Skeletal muscle tissue (tissue), 4 donors: ENCODE data around the gene PTGIS. TPM values are rescaled to one million over a fixed set of nuclear protein-coding genes. Genes with fewer than 3 reads are reported as not detected.

Experiments used
- H3K27ac ChIP-seq: one replicate; pipeline ENCODE4 v1.7.0; 2013; ENCODE audit warnings: mild to moderate bottlenecking, low read depth, low read length, inconsistent platforms
- H3K27me3 ChIP-seq, 3 donors: one replicate each; pipeline ENCODE4 v1.7.0; 2013; ENCODE audit warnings: low read length in 3 of 3; ENCODE audit not compliant: control insufficient read depth in 3 of 3, insufficient read depth in 3 of 3
- H3K36me3 ChIP-seq, 3 donors: one replicate each; pipeline ENCODE4 v1.7.0; 2013; ENCODE audit warnings: low read length in 3 of 3; ENCODE audit not compliant: control insufficient read depth in 3 of 3, insufficient read depth in 3 of 3
- H3K4me1 ChIP-seq, 3 donors: one replicate each; pipeline ENCODE4 v1.7.0; 2013; ENCODE audit warnings: low read length in 3 of 3, mild to moderate bottlenecking in 3 of 3; ENCODE audit not compliant: control insufficient read depth in 3 of 3, insufficient read depth in 3 of 3
- H3K4me3 ChIP-seq, 3 donors: one replicate each; pipeline ENCODE4 v1.7.0; 2013; ENCODE audit warnings: low read length in 3 of 3
- H3K9ac ChIP-seq, 3 donors: one replicate each; pipeline ENCODE4 v1.7.0; 2013; ENCODE audit warnings: low read length in 3 of 3, mild to moderate bottlenecking in 3 of 3, moderate library complexity in 2 of 3, low read depth in 1 of 3
- H3K9me3 ChIP-seq, 3 donors: one replicate each; pipeline ENCODE4 v1.7.0; 2013; ENCODE audit warnings: low read length in 3 of 3; ENCODE audit not compliant: control insufficient read depth in 3 of 3
- total RNA-seq: library from RNA; depleted of rRNA; stranded (reverse); fragments of >200 nt; gene quantifications from one replicate; pipeline ENCODE4 v1.2.3, GENCODE V29; 2014
- donor health status: Osteomylitis.

The PTGIS gene
- total RNA-seq, 1 donor from 2014 or later, result 25.6 TPM

GRCh38 chr20:49538950-49539349 is 29.0 kb downstream of the PTGIS start:
- Histone ChIP-seq H3K36me3 (peaks cover 0 to 5% (median 3%) of the 10 kb centered on the region in 3 donors), H3K4me1 (peaks cover 0 to 2% (median 0%) of the 10 kb centered on the region in 3 donors), H3K9ac (no peak overlapping the region), H3K27ac (no peak overlapping the region), H3K27me3 (no peaks in the 10 kb centered on the region), H3K9me3 (no peaks in the 10 kb centered on the region), H3K4me3 (no peak overlapping the region)

DNA sequence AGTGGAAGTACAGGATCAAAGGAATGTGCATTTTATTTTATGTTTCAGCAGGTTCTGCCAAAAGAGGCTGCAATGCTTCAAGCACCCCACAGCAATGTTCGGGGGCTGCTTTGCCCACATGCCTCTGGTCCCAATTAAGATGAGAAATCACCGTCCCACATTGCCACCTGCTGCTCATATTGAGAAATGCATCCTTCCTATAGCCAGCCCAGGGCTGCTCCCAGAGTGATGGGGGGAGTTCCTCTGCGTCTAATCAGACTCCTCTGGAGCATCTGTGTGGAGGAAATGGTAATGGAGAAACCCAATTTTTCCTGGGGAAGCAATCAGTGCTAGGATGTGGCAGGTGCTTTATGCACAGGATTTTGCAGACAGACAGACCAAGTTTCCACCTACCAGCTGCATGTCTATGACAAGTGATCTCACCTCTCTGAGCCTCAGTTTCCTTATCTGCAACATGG is 33.7 kb downstream of the PTGIS start:
- Histone ChIP-seq H3K27ac (no peak overlapping the region), H3K36me3 (peaks cover 0 to 5% (median 3%) of the 10 kb centered on the region in 3 donors), H3K27me3 (no peaks in the 10 kb centered on the region), H3K9me3 (no peaks in the 10 kb centered on the region), H3K9ac (no peak overlapping the region), H3K4me3 (no peak overlapping the region), H3K4me1 (no peaks in the 10 kb centered on the region)

- H3K9me3 ChIP-seq, result no peaks in the 10 kb centered on the region
- H3K4me3 ChIP-seq, result no peak overlapping the region
- H3K4me1 ChIP-seq, result no peaks in the 10 kb centered on the region
- no peak overlapping the region for H3K9ac ChIP-seq
- H3K36me3 ChIP-seq, result peaks cover 0 to 4% (median 3%) of the 10 kb centered on the region in 3 donors
- no peak overlapping the region for H3K27ac ChIP-seq
- no peaks in the 10 kb centered on the region for H3K27me3 ChIP-seq
Observed at GRCh38 chr20:49532285-49532946, 35.5 kb downstream of the PTGIS start.

DNA sequence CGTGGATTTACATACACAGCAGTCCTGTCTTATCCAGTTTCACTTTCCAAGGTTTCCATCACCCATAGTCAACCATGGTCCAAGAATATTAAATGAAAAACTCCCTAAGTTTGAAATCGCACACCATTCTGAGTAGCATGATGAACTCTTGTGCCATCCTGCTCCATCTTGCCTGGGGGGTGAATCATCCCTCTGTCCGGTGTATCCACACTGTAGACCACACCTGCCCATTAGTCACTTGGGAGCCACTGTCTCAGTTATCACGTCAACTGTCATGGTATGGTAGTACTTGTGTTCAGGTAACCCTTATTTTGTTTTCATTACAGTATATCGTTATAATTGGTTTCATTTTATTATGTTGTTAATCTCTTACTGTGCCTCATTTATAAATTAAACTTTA is 38.5 kb downstream of the PTGIS start:
- H3K27ac ChIP-seq, result no peak overlapping the region
- no peaks in the 10 kb centered on the region for H3K9me3 ChIP-seq
- H3K9ac ChIP-seq, result no peak overlapping the region
- H3K27me3 ChIP-seq, result no peaks in the 10 kb centered on the region
- H3K4me3 ChIP-seq, result no peak overlapping the region
- peaks cover 0 to 4% (median 2%) of the 10 kb centered on the region in 3 donors for H3K36me3 ChIP-seq
- H3K4me1 ChIP-seq, result peaks cover 0 to 5% (median 0%) of the 10 kb centered on the region in 3 donors

GRCh38 chr20:49526568-49526967 is 41.4 kb downstream of the PTGIS start:
- no peak overlapping the region for H3K27ac ChIP-seq
- H3K9ac ChIP-seq, result no peak overlapping the region
- peaks cover 0 to 8% (median 1%) of the 10 kb centered on the region in 3 donors for H3K4me1 ChIP-seq
- H3K36me3 ChIP-seq, result peaks cover 0 to 10% (median 2%) of the 10 kb centered on the region in 3 donors
- no peak overlapping the region for H3K4me3 ChIP-seq
- H3K9me3 ChIP-seq, result peaks cover 0 to 1% (median 0%) of the 10 kb centered on the region in 3 donors
- no peaks in the 10 kb centered on the region for H3K27me3 ChIP-seq

DNA sequence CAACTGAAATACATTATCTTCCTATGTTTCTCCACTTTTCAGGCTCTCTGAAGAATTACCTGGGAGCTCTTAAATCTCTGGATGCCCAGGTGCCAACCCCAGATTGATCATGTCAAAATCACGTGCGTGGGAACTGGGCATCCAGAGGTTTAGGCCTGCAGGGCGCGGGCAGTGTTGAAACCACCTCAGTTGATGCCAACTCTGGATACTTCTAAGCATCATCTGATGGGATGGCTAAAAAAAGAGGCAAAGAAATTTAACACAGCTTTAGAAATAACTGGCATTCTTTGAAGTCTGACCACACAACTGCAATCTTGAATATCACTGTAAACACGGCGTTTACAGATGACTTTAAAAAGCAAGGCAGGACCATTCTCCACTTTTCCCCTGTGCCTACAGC is 41.9 kb downstream of the PTGIS start:
- peaks cover 0 to 2% (median 0%) of the 10 kb centered on the region in 3 donors for H3K9me3 ChIP-seq
- no peak overlapping the region for H3K4me3 ChIP-seq
- H3K27ac ChIP-seq, result no peak overlapping the region
- H3K27me3 ChIP-seq, result no peaks in the 10 kb centered on the region
- no peak overlapping the region for H3K9ac ChIP-seq
- H3K4me1 ChIP-seq, result peaks cover 0 to 12% (median 6%) of the 10 kb centered on the region in 3 donors
- peaks cover 0 to 10% (median 2%) of the 10 kb centered on the region in 3 donors for H3K36me3 ChIP-seq

- no peak overlapping the region for H3K4me3 ChIP-seq
- H3K27ac ChIP-seq, result no peak overlapping the region
- peaks cover 0 to 10% (median 3%) of the 10 kb centered on the region in 3 donors for H3K36me3 ChIP-seq
- H3K9me3 ChIP-seq, result peaks cover 0 to 2% (median 0%) of the 10 kb centered on the region in 3 donors
- peaks cover 0 to 12% (median 6%) of the 10 kb centered on the region in 3 donors for H3K4me1 ChIP-seq
- H3K27me3 ChIP-seq, result no peaks in the 10 kb centered on the region
- H3K9ac ChIP-seq, result no peak overlapping the region
Observed at GRCh38 chr20:49523767-49524360, 44.1 kb downstream of the PTGIS start.

DNA sequence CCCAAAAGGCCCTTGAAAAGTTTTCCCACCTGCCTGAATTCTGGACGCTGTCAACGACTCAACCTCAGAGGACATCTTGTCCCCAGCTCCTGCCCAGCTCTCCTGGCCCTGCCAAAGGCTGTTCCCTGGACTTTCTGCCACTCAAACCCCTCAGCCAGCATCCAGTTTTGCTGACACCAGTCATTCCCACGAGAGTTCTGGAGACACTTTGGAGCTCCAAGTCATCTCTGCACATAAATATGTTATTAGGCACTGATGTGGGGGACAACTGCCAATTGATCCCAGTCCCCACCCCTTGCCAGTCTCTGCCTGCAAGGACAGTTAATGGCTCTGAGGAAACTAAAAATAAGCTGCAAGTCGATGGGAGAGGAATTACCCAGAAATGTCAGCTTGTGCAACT is 46.6 kb downstream of the PTGIS start:
- no peaks in the 10 kb centered on the region for H3K27me3 ChIP-seq
- H3K4me1 ChIP-seq, result peaks cover 0 to 22% (median 14%) of the 10 kb centered on the region in 3 donors
- H3K9ac ChIP-seq, result no peak overlapping the region
- H3K27ac ChIP-seq, result no peak overlapping the region
- H3K4me3 ChIP-seq, result no peak overlapping the region
- H3K36me3 ChIP-seq, result peaks cover 0 to 10% (median 4%) of the 10 kb centered on the region in 3 donors
- peaks cover 0 to 2% (median 0%) of the 10 kb centered on the region in 3 donors for H3K9me3 ChIP-seq

- Histone ChIP-seq H3K9ac (no peak overlapping the region), H3K36me3 (peaks cover 0 to 6% (median 4%) of the 10 kb centered on the region in 3 donors), H3K27ac (no peak overlapping the region), H3K9me3 (peaks cover 0 to 2% (median 0%) of the 10 kb centered on the region in 3 donors), H3K27me3 (no peaks in the 10 kb centered on the region), H3K4me1 (peaks cover 0 to 18% (median 14%) of the 10 kb centered on the region in 3 donors), H3K4me3 (no peak overlapping the region)
Observed at GRCh38 chr20:49519777-49520359, 48.1 kb downstream of the PTGIS start.
